Prostate gland (tissue), 2 donors: ENCODE results near the gene ATP6V1C2.

Experiments used
- POLR2A ChIP-seq: fragments of 450-650 bp; IDR thresholded peaks from one replicate; pipeline ENCODE4 v1.6.1; 2016; ENCODE audit warnings: antibody characterized with exemption, mild to moderate bottlenecking
- POLR2AphosphoS5 ChIP-seq: sonication (generic); formaldehyde crosslinking; IDR thresholded peaks from one replicate; pipeline ENCODE4 v1.6.1; 2017; ENCODE audit warnings: antibody characterized with exemption
- TF ChIP-seq, protein P1 (sequence below), 4 experiments: fragments of 200-600 bp in 2 of 4; fragments of 450-650 bp in 2 of 4; sonication (generic) in 2 of 4; IDR thresholded peaks; 1 replicate in 3 of 4; 2 replicates in 1 of 4; pipeline ENCODE4 v1.5.1; 2016 to 2019; ENCODE audit warnings: antibody characterized with exemption in 4 of 4, mild to moderate bottlenecking in 2 of 4, moderate library complexity in 2 of 4

DNA sequence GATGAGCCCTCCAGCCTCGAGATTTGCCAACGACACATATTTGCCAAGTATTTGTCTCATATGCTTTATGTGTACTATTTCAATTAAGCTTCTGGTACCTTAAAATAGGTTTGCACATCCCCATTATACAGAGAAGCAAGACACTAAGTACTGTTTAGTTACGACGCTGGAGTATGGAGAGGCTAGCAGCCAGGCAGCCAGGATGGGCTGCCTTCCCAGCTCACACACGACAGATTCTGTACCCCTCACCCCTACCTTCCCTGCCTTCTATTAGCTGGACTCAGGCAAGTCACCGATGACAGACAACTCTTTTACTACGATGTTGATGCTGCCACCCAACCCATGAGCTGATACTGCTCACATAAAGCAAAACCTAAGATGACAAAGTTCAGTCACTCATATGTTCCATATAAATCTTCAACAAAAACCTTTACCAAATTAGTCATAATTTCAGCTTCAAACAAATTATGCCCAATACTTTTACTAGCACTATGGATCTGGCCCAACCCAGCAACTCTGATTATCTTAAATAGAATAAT lies 74.1 kb downstream of the ATP6V1C2 start:
- TF ChIP-seq POLR2AphosphoS5 = no peak
- TF ChIP-seq, protein P1, sequence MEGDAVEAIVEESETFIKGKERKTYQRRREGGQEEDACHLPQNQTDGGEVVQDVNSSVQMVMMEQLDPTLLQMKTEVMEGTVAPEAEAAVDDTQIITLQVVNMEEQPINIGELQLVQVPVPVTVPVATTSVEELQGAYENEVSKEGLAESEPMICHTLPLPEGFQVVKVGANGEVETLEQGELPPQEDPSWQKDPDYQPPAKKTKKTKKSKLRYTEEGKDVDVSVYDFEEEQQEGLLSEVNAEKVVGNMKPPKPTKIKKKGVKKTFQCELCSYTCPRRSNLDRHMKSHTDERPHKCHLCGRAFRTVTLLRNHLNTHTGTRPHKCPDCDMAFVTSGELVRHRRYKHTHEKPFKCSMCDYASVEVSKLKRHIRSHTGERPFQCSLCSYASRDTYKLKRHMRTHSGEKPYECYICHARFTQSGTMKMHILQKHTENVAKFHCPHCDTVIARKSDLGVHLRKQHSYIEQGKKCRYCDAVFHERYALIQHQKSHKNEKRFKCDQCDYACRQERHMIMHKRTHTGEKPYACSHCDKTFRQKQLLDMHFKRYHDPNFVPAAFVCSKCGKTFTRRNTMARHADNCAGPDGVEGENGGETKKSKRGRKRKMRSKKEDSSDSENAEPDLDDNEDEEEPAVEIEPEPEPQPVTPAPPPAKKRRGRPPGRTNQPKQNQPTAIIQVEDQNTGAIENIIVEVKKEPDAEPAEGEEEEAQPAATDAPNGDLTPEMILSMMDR (IDR thresholded peaks at IDR 0.05) = no peak
- TF ChIP-seq POLR2A = no peak
